H9 (cell line): ENCODE data around the gene PLK1. TPM values are rescaled to one million over a fixed set of nuclear protein-coding genes. Genes with fewer than 3 reads are reported as not detected.

Experiments used
- DNase-seq: peaks from one replicate; pipeline ENCODE4 v3.0.0-alpha.2; 2017
- H2AFZ ChIP-seq: one replicate; pipeline ENCODE4 v1.6.1; 2013; ENCODE audit warnings: mild to moderate bottlenecking, low read length, control low read depth, moderate library complexity
- H2AK5ac ChIP-seq: 2 replicates; pipeline ENCODE4 v1.6.1; 2013; ENCODE audit warnings: low read length, control low read depth, mixed read lengths; ENCODE audit not compliant: insufficient read length
- H2BK120ac ChIP-seq: one replicate; pipeline ENCODE4 v1.6.1; 2013; ENCODE audit warnings: low read depth, mild to moderate bottlenecking, low read length, control low read depth, inconsistent platforms; ENCODE audit not compliant: poor library complexity, severe bottlenecking
- H2BK12ac ChIP-seq: 2 replicates; pipeline ENCODE4 v1.6.1; 2013; ENCODE audit warnings: low read length, control low read depth, mixed read lengths, low read depth; ENCODE audit not compliant: insufficient read length
- H2BK15ac ChIP-seq: 2 replicates; pipeline ENCODE4 v1.6.1; 2013; ENCODE audit warnings: low read depth, low read length, control low read depth
- H2BK20ac ChIP-seq: one replicate; pipeline ENCODE4 v1.6.1; 2013; ENCODE audit warnings: low read depth, mild to moderate bottlenecking, low read length, control low read depth, inconsistent platforms; ENCODE audit not compliant: poor library complexity, severe bottlenecking
- H2BK5ac ChIP-seq: 2 replicates; pipeline ENCODE4 v1.6.1; 2013; ENCODE audit warnings: low read length, control low read depth, mixed read lengths; ENCODE audit not compliant: insufficient read length
- H3K14ac ChIP-seq: 2 replicates; pipeline ENCODE4 v1.6.1; 2013; ENCODE audit warnings: low read length, control low read depth; ENCODE audit not compliant: insufficient read depth
- H3K18ac ChIP-seq: 2 replicates; pipeline ENCODE4 v1.6.1; 2013; ENCODE audit warnings: low read depth, mild to moderate bottlenecking, mixed read lengths, low read length, control low read depth; ENCODE audit not compliant: insufficient read length
- H3K23ac ChIP-seq: 2 replicates; pipeline ENCODE4 v1.6.1; 2013; ENCODE audit warnings: low read length, control low read depth, mixed read lengths, low read depth; ENCODE audit not compliant: insufficient read length
- H3K23me2 ChIP-seq: 2 replicates; pipeline ENCODE4 v1.6.1; 2013; ENCODE audit warnings: low read depth, mild to moderate bottlenecking, mixed read lengths, low read length, control low read depth; ENCODE audit not compliant: insufficient read length, poor library complexity, severe bottlenecking
- H3K27ac ChIP-seq: 2 replicates; pipeline ENCODE4 v1.5.1; 2013; ENCODE audit warnings: low read length, control low read depth, mixed read lengths, low read depth; ENCODE audit not compliant: insufficient read length
- H3K27me3 ChIP-seq: 2 replicates; pipeline ENCODE4 v1.6.1; 2013; ENCODE audit warnings: low read length, control low read depth, inconsistent platforms; ENCODE audit not compliant: insufficient read depth
- H3K4ac ChIP-seq: 2 replicates; pipeline ENCODE4 v1.6.1; 2013; ENCODE audit warnings: low read depth, mild to moderate bottlenecking, control low read depth, inconsistent platforms, low read length, moderate library complexity
- H3K4me1 ChIP-seq: 2 replicates; pipeline ENCODE4 v1.6.1; 2013; ENCODE audit warnings: low read length, control low read depth, inconsistent platforms; ENCODE audit not compliant: insufficient read depth
- H3K4me2 ChIP-seq: 2 replicates; pipeline ENCODE4 v1.6.1; 2013; ENCODE audit warnings: low read length, control low read depth, mixed read lengths; ENCODE audit not compliant: insufficient read length, insufficient read depth
- H3K56ac ChIP-seq: 2 replicates; pipeline ENCODE4 v1.6.1; 2013; ENCODE audit warnings: low read depth, mild to moderate bottlenecking, mixed read lengths, low read length, control low read depth; ENCODE audit not compliant: insufficient read length
- H3K79me1 ChIP-seq: 2 replicates; pipeline ENCODE4 v1.6.1; 2013; ENCODE audit warnings: low read depth, mild to moderate bottlenecking, moderate library complexity, low read length, control low read depth, inconsistent platforms; ENCODE audit not compliant: insufficient read depth, poor library complexity, severe bottlenecking
- H3K79me2 ChIP-seq: 2 replicates; pipeline ENCODE4 v1.6.1; 2013; ENCODE audit warnings: low read length, control low read depth, inconsistent platforms; ENCODE audit not compliant: insufficient read depth
- H3K9ac ChIP-seq: 2 replicates; pipeline ENCODE4 v1.6.1; 2013; ENCODE audit warnings: low read length, control low read depth, mixed read lengths; ENCODE audit not compliant: insufficient read length; ENCODE audit errors: extremely low read depth
- H3K9me3 ChIP-seq: one replicate; pipeline ENCODE4 v1.6.1; 2013; ENCODE audit warnings: low read depth, low read length, inconsistent platforms; ENCODE audit not compliant: control insufficient read depth
- H3T11ph ChIP-seq: one replicate; pipeline ENCODE4 v1.6.1; 2013; ENCODE audit warnings: mild to moderate bottlenecking, low read length, control low read depth, inconsistent platforms
- H4K20me1 ChIP-seq: one replicate; pipeline ENCODE4 v1.6.1; 2013; ENCODE audit not compliant: control insufficient read depth, insufficient read length, insufficient read depth
- H4K5ac ChIP-seq: 2 replicates; pipeline ENCODE4 v1.6.1; 2013; ENCODE audit warnings: low read depth, mild to moderate bottlenecking, mixed read lengths, low read length, control low read depth; ENCODE audit not compliant: insufficient read length
- H4K8ac ChIP-seq: replicated peaks from 2 replicates; pipeline ENCODE4 v1.6.1; 2013; ENCODE audit warnings: low read length, control low read depth, mixed read lengths, low read depth; ENCODE audit not compliant: insufficient read length
- H4K91ac ChIP-seq: 2 replicates; pipeline ENCODE4 v1.6.1; 2013; ENCODE audit warnings: low read depth, mild to moderate bottlenecking, moderate library complexity, mixed read lengths, low read length, control low read depth; ENCODE audit not compliant: insufficient read length
- H3K27ac Mint-ChIP-seq, 3 experiments: 2 replicates in 2 of 3; 3 replicates in 1 of 3; pipeline ENCODE4 v1.8.0; 2020 to 2021; ENCODE audit warnings: mixed read lengths in 3 of 3, mild to moderate bottlenecking in 1 of 3, moderate library complexity in 1 of 3
- H3K27me3 Mint-ChIP-seq: 2 replicates; pipeline ENCODE4 v1.8.0; 2021; ENCODE audit warnings: low read depth, mild to moderate bottlenecking, moderate library complexity, mixed read lengths
- H3K36me3 Mint-ChIP-seq, 3 experiments: 2 replicates in 2 of 3; 3 replicates in 1 of 3; pipeline ENCODE4 v1.8.0; 2020 to 2021; ENCODE audit warnings: low read depth in 3 of 3, mixed read lengths in 3 of 3; ENCODE audit not compliant: insufficient read depth in 1 of 3
- H3K4me1 Mint-ChIP-seq, 2 experiments: 2 replicates each; pipeline ENCODE4 v1.8.0; 2020; ENCODE audit warnings: mixed read lengths in 2 of 2
- H3K4me3 Mint-ChIP-seq, 2 experiments: 2 replicates in 1 of 2; 3 replicates in 1 of 2; pipeline ENCODE4 v1.8.0; 2020 to 2021; ENCODE audit warnings: mild to moderate bottlenecking in 2 of 2, mixed read lengths in 2 of 2, moderate library complexity in 1 of 2
- H3K9me3 Mint-ChIP-seq, 2 experiments: 2 replicates in 1 of 2; 3 replicates in 1 of 2; pipeline ENCODE4 v1.8.0; 2020; ENCODE audit warnings: mild to moderate bottlenecking in 2 of 2, mixed read lengths in 2 of 2, moderate library complexity in 1 of 2
- WGBS: extraction: QIAGEN DNeasy Blood & Tissue Kit; methylation state at CpG from one replicate; pipeline ENCODE4 v1.1.7; 2013; ENCODE audit warnings: missing lambda C conversion rate, low lambda C conversion rate, mixed read lengths; ENCODE audit not compliant: insufficient read length; ENCODE audit errors: extremely low coverage; 5-methylcytosine and 5-hydroxymethylcytosine counted together
- total RNA-seq: library from RNA; stranded (reverse); gene quantifications from 2 replicates; pipeline ENCODE4 v1.2.1, GENCODE V29; 2021
- TF ChIP-seq, protein P1 (sequence below): fragments of 200-600 bp; sonication (generic); conservative IDR thresholded peaks from 3 replicates; pipeline ENCODE4 v1.8.0; 2021; ENCODE audit warnings: antibody characterized with exemption, mild to moderate bottlenecking

PLK1 gene
- total RNA-seq, 1 experiment from 2014 or later, result 140 TPM

DNA sequence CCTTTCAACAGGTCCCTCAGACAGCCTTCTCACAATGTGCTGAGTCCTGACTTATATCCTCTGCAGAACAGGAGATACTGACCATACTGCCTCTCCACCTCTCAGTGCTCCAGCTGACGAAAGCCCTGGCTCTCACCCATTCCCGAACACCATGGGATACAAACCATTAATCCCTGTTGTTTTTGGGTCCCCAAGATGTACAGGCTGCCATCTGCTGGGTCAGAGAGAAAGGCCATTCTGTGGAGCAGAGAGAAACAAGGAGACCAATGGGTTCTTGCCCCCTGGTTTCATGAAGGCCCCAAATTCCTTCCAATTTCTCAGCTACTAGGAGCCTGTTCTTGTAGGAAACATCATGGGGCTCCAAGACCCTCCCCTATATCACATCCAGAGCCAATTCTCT lies 31.3 kb downstream of the PLK1 start:
- DNase-seq, result no peak
- WGBS, result no CpG with 5 or more reads among the region's 2 CpGs

More for the DNA sequence above, 31.3 kb downstream of the PLK1 start:
- Histone ChIP-seq H3K18ac (no peak overlapping the region), H3K79me2 (no peaks in the 10 kb centered on the region), H2BK15ac (no peak overlapping the region), H3K9ac (no peak overlapping the region), H4K91ac (no peak overlapping the region), H3K4me1 (no peaks in the 10 kb centered on the region), H2AFZ (no peak overlapping the region), H4K20me1 (peaks cover 3% of the 10 kb centered on the region), H3K23me2 (peaks cover 8% of the 10 kb centered on the region), H4K5ac (no peak overlapping the region), H3K23ac (no peak overlapping the region), H2BK20ac (no peak overlapping the region), H3K9me3 (peaks cover 5% of the 10 kb centered on the region), H3T11ph (no peak overlapping the region), H2AK5ac (no peak overlapping the region), H2BK5ac (no peak overlapping the region), H3K79me1 (no peaks in the 10 kb centered on the region), H4K8ac (no peak overlapping the region), H3K4ac (no peak overlapping the region), H2BK120ac (no peak overlapping the region), H3K14ac (no peak overlapping the region), H2BK12ac (no peak overlapping the region), H3K4me2 (no peak overlapping the region), H3K27ac (no peak overlapping the region), H3K56ac (no peak overlapping the region), H3K27me3 (peaks cover 3% of the 10 kb centered on the region; the same call in 1 of the 2 replicates)
- no peak overlapping the region for H3K4me3 Mint-ChIP-seq
- H3K27me3 Mint-ChIP-seq, result peaks cover 27% of the 10 kb centered on the region
- TF ChIP-seq, protein P1, sequence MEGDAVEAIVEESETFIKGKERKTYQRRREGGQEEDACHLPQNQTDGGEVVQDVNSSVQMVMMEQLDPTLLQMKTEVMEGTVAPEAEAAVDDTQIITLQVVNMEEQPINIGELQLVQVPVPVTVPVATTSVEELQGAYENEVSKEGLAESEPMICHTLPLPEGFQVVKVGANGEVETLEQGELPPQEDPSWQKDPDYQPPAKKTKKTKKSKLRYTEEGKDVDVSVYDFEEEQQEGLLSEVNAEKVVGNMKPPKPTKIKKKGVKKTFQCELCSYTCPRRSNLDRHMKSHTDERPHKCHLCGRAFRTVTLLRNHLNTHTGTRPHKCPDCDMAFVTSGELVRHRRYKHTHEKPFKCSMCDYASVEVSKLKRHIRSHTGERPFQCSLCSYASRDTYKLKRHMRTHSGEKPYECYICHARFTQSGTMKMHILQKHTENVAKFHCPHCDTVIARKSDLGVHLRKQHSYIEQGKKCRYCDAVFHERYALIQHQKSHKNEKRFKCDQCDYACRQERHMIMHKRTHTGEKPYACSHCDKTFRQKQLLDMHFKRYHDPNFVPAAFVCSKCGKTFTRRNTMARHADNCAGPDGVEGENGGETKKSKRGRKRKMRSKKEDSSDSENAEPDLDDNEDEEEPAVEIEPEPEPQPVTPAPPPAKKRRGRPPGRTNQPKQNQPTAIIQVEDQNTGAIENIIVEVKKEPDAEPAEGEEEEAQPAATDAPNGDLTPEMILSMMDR, result no peak
- H3K9me3 Mint-ChIP-seq, result peaks cover 10 to 11% of the 10 kb centered on the region in 2 experiments
- no peak overlapping the region for H3K27ac Mint-ChIP-seq
- H3K36me3 Mint-ChIP-seq, result peaks cover 2 to 19% (median 7%) of the 10 kb centered on the region in 3 experiments; a peak in 5 of 7 replicates
- H3K4me1 Mint-ChIP-seq, result peaks cover 2 to 9% of the 10 kb centered on the region in 2 experiments; a peak in 3 of 4 replicates
